Measurements from ENCODE around the gene ATP2B2.

ATP2B2 gene

GRCh38 chr3:10394491-10395025 is 110.8 kb downstream of the ATP2B2 start:
- H3F3A ChIP-seq (ENCODE audit: low read depth): no peaks in the 10 kb centered on the region
- H3K4me1 ChIP-seq (ENCODE audit: insufficient read depth, low read length, poor library complexity, severe bottlenecking): peaks cover 3% of the 10 kb centered on the region
- H3K4me2 ChIP-seq (ENCODE audit: low read depth, low read length, poor library complexity, severe bottlenecking): no peak overlapping the region
- H3K79me2 ChIP-seq (ENCODE audit: insufficient read depth, low read length): no peaks in the 10 kb centered on the region
- no peak overlapping the region for H3K4me3 ChIP-seq (ENCODE audit: low read length, poor library complexity, severe bottlenecking)
- no peaks in the 10 kb centered on the region for H3K36me3 ChIP-seq (ENCODE audit: insufficient read depth, low read length)
- H4K20me1 ChIP-seq (ENCODE audit: insufficient read depth, low read length, poor library complexity, severe bottlenecking): no peaks in the 10 kb centered on the region
- H3K9me2 ChIP-seq (replicated peaks; ENCODE audit: low read depth, low read length): no peaks in the 10 kb centered on the region
- TF ChIP-seq EZH2phosphoT487 (IDR thresholded peaks at IDR 0.05; ENCODE audit: borderline replicate concordance) (no peak), CTCF (conservative IDR thresholded peaks at IDR 0.05; ENCODE audit: low read length) (no peak)
- H3K9ac ChIP-seq (ENCODE audit: low read depth, low read length, poor library complexity, severe bottlenecking): no peak overlapping the region
- H2AFZ ChIP-seq (ENCODE audit: low read length): no peak overlapping the region
- no peaks in the 10 kb centered on the region for H3K9me3 ChIP-seq (ENCODE audit: insufficient read depth, low read depth, low read length)
- H3K27me3 ChIP-seq (ENCODE audit: insufficient read depth, low read length, poor library complexity, severe bottlenecking): no peaks in the 10 kb centered on the region

- H3K4me3 ChIP-seq (ENCODE audit: low read length, poor library complexity, severe bottlenecking): no peak overlapping the region
- no peaks in the 10 kb centered on the region for H3F3A ChIP-seq (ENCODE audit: low read depth)
- no peaks in the 10 kb centered on the region for H3K36me3 ChIP-seq (ENCODE audit: insufficient read depth, low read length)
- no peaks in the 10 kb centered on the region for H4K20me1 ChIP-seq (ENCODE audit: insufficient read depth, low read length, poor library complexity, severe bottlenecking)
- no peaks in the 10 kb centered on the region for H3K79me2 ChIP-seq (ENCODE audit: insufficient read depth, low read length)
- TF ChIP-seq CTCF (conservative IDR thresholded peaks at IDR 0.05; ENCODE audit: low read length): no peak
- TF ChIP-seq EZH2phosphoT487 (IDR thresholded peaks at IDR 0.05; ENCODE audit: borderline replicate concordance): no peak
- no peaks in the 10 kb centered on the region; the same call in 1 of the 2 replicates for H3K9me3 ChIP-seq (ENCODE audit: insufficient read depth, low read depth, low read length)
- H3K9me2 ChIP-seq (replicated peaks; ENCODE audit: low read depth, low read length): no peaks in the 10 kb centered on the region
- no peak overlapping the region for H3K4me2 ChIP-seq (ENCODE audit: low read depth, low read length, poor library complexity, severe bottlenecking)
- H3K27me3 ChIP-seq (ENCODE audit: insufficient read depth, low read length, poor library complexity, severe bottlenecking): no peaks in the 10 kb centered on the region
- H3K9ac ChIP-seq (ENCODE audit: low read depth, low read length, poor library complexity, severe bottlenecking): no peak overlapping the region
- H3K4me1 ChIP-seq (ENCODE audit: insufficient read depth, low read length, poor library complexity, severe bottlenecking): peaks cover 3% of the 10 kb centered on the region
- H2AFZ ChIP-seq (ENCODE audit: low read length): no peak overlapping the region
These were observed 111.9 kb downstream of the ATP2B2 start for GRCh38 chr3:10393514-10393913.

GRCh38 chr3:10392906-10393461 is 112.4 kb downstream of the ATP2B2 start:
- Histone ChIP-seq H3K4me2 (ENCODE audit: low read depth, low read length, poor library complexity, severe bottlenecking) (no peak overlapping the region), H3K4me3 (ENCODE audit: low read length, poor library complexity, severe bottlenecking) (no peak overlapping the region), H3K79me2 (ENCODE audit: insufficient read depth, low read length) (no peaks in the 10 kb centered on the region), H3K27me3 (ENCODE audit: insufficient read depth, low read length, poor library complexity, severe bottlenecking) (no peaks in the 10 kb centered on the region), H3K9me3 (ENCODE audit: insufficient read depth, low read depth, low read length) (peaks cover 5% of the 10 kb centered on the region; the same call in 1 of the 2 replicates), H3K4me1 (ENCODE audit: insufficient read depth, low read length, poor library complexity, severe bottlenecking) (peaks cover 3% of the 10 kb centered on the region), H3K36me3 (ENCODE audit: insufficient read depth, low read length) (no peaks in the 10 kb centered on the region), H2AFZ (ENCODE audit: low read length) (no peak overlapping the region), H3K9ac (ENCODE audit: low read depth, low read length, poor library complexity, severe bottlenecking) (no peak overlapping the region), H3K9me2 (replicated peaks; ENCODE audit: low read depth, low read length) (no peaks in the 10 kb centered on the region), H3F3A (ENCODE audit: low read depth) (no peaks in the 10 kb centered on the region), H4K20me1 (ENCODE audit: insufficient read depth, low read length, poor library complexity, severe bottlenecking) (no peaks in the 10 kb centered on the region)
- TF ChIP-seq CTCF (conservative IDR thresholded peaks at IDR 0.05; ENCODE audit: low read length): no peak
- no peak for TF ChIP-seq EZH2phosphoT487 (IDR thresholded peaks at IDR 0.05; ENCODE audit: borderline replicate concordance)

Data from Loucy (cell line).